HFF-Myc (cell line): Measurements from ENCODE around the gene SBF2.
"Not testable (repeated sequence)": the region's sequence is repeated elsewhere in the genome, so short reads cannot be mapped to it uniquely, and the experiment has no call there.

Experiments used
- DNase-seq: peaks from one replicate; pipeline ENCODE4 v3.0.0-alpha.2; 2011; ENCODE audit warnings: low read depth; ENCODE audit errors: extremely low read depth
- H3K4me3 ChIP-seq: replicated peaks from 2 replicates; pipeline ENCODE4 v1.5.1; 2011; ENCODE audit warnings: low read depth, mild to moderate bottlenecking, control low read depth, low read length
- CTCF ChIP-seq: IDR thresholded peaks from 2 replicates; pipeline ENCODE4 v1.5.1; 2012; ENCODE audit warnings: mild to moderate bottlenecking, low read depth, low read length, control low read depth; ENCODE audit errors: missing control alignments

Gene SBF2

GRCh38 chr11:10263929-10264328 lies 30.1 kb downstream of the SBF2 start:
- TF ChIP-seq CTCF, result no peak
- H3K4me3 ChIP-seq, result no peak overlapping the region
- DNase-seq, result no peak

GRCh38 chr11:10261821-10262220 lies 32.2 kb downstream of the SBF2 start:
- no peak for DNase-seq
- no peak for TF ChIP-seq CTCF
- no peak overlapping the region for H3K4me3 ChIP-seq

- no peak for DNase-seq
- no peak for TF ChIP-seq CTCF
- no peak overlapping the region for H3K4me3 ChIP-seq
These were observed 36.5 kb downstream of the SBF2 start for GRCh38 chr11:10257478-10257877.

- DNase-seq, result no peak
- H3K4me3 ChIP-seq, result no peak overlapping the region
- no peak for TF ChIP-seq CTCF
These were observed 38.5 kb downstream of the SBF2 start for GRCh38 chr11:10255388-10256125.

- not testable (repeated sequence) for DNase-seq, H3K4me3 ChIP-seq
These were observed 44.4 kb downstream of the SBF2 start for GRCh38 chr11:10249448-10250131.

- no peak overlapping the region for H3K4me3 ChIP-seq
- no peak for DNase-seq
- TF ChIP-seq CTCF, result no peak
These were observed 47.0 kb downstream of the SBF2 start for GRCh38 chr11:10247011-10247410.

GRCh38 chr11:10243896-10244575 lies 50.0 kb downstream of the SBF2 start:
- DNase-seq, result no peak
- no peak overlapping the region for H3K4me3 ChIP-seq
- TF ChIP-seq CTCF, result no peak
